ENCODE results near the gene ARID3A. TPM values are rescaled to one million over a fixed set of nuclear protein-coding genes. Genes with fewer than 3 reads are reported as not detected.

The ARID3A gene
- total and polyA plus RNA-seq, 2 of the 8 experiments (the other 6 are each of a cell fraction or from before 2014, with no cell fraction given), result 40.5 to 77.4 TPM

GRCh38 chr19:992670-993055 is 66.8 kb downstream of the ARID3A start:
- no peak overlapping the region for H2AFZ ChIP-seq (ENCODE audit: low read length)
- no peak overlapping the region for H3K18ac ChIP-seq (ENCODE audit: extremely low read depth, low read length)
- peaks cover 0 to 2% (median 0%) of the 10 kb centered on the region in 4 experiments; a peak in 1 of 7 replicates for H3K27me3 ChIP-seq (replicated peaks in 1 of 4; ENCODE audit: control insufficient read depth in 3 of 4, extremely low read depth in 1 of 4, insufficient read depth in 3 of 4, low read length in 3 of 4)
- H4K91ac ChIP-seq (replicated peaks; ENCODE audit: insufficient read length, low read length), result no peak overlapping the region
- H3K14ac ChIP-seq (ENCODE audit: insufficient read length), result no peak overlapping the region
- no peak overlapping the region for H4K5ac ChIP-seq (ENCODE audit: insufficient read length, low read depth, low read length)
- ChIA-PET POLR2A (ENCODE audit: partially characterized antibody) (interaction anchor here (0.6 to 7.3 kb wide), 3 partner anchors 14 to 98 kb away, joined by 3 to 81 read pairs (median 4); no protein-coding TSS in a partner anchor), CTCF (ENCODE audit: partially characterized antibody) (no interaction called here)
- no peak for TF ChIP-seq JUN (IDR thresholded peaks at IDR 0.05; ENCODE audit: low read depth, low read length)
- no peak for TF ChIP-seq JUND (IDR thresholded peaks at IDR 0.05; ENCODE audit: low read length)
- no peak for TF ChIP-seq RFX5 (IDR thresholded peaks at IDR 0.05; ENCODE audit: borderline replicate concordance, low read depth, low read length)
- no peak for TF ChIP-seq BCL11A (IDR thresholded peaks at IDR 0.05; ENCODE audit: low read depth in 2 of 2, low read length in 2 of 2)
- no peak for TF ChIP-seq TAF1 (IDR thresholded peaks at IDR 0.05; ENCODE audit: low read depth, low read length)
- no peak for TF ChIP-seq RAD21 (IDR thresholded peaks at IDR 0.05 in 1 of 2, conservative IDR thresholded peaks at IDR 0.05 in 1 of 2; ENCODE audit: low read depth in 2 of 2, low read length in 2 of 2)
- TF ChIP-seq TCF12 (IDR thresholded peaks at IDR 0.05; ENCODE audit: low read depth, low read length), result no peak
- peaks cover 9 to 23% of the 10 kb centered on the region in 2 experiments for H4K20me1 ChIP-seq (replicated peaks in 1 of 2; ENCODE audit: control insufficient read depth in 1 of 2, insufficient read depth in 2 of 2, low read length in 2 of 2)
- FAIRE-seq (no peak), DNase-seq (ENCODE audit: low read depth in 1 of 2, low spot score in 2 of 2) (no peak)
- H2BK120ac ChIP-seq (replicated peaks; ENCODE audit: low read depth, low read length), result no peak overlapping the region
- no peak overlapping the region for H3K4me3 ChIP-seq (ENCODE audit: extremely low read depth in 1 of 4, insufficient read depth in 2 of 4, low read depth in 3 of 4, low read length in 4 of 4)
- H4K8ac ChIP-seq (ENCODE audit: extremely low read depth, insufficient read depth, low read length), result no peak overlapping the region; the same call in 1 of the 2 replicates
- no peak overlapping the region for H2BK15ac ChIP-seq (ENCODE audit: low read length)
- H2BK5ac ChIP-seq (ENCODE audit: low read depth, low read length), result no peak overlapping the region
- H3K23me2 ChIP-seq (ENCODE audit: low read depth, low read length), result peaks cover 2% of the 10 kb centered on the region; the same call in 1 of the 2 replicates
- no peak overlapping the region for H2BK20ac ChIP-seq (ENCODE audit: low read length)
- H3K4me1 ChIP-seq (replicated peaks in 1 of 4; ENCODE audit: control insufficient read depth in 3 of 4, insufficient read depth in 4 of 4, low read length in 3 of 4), result peaks cover 0 to 7% (median 4%) of the 10 kb centered on the region in 4 experiments; a peak in 3 of 7 replicates
- WGBS, 2 experiments (ENCODE audit: extremely low coverage in 1 of 2, insufficient coverage in 1 of 2, insufficient read length in 1 of 2, insufficient replicate concordance in 2 of 2, low coverage in 1 of 2, low lambda C conversion rate in 2 of 2, missing lambda C conversion rate in 1 of 2), result 100% methylated on average over 11 of the region's 13 CpGs; no CpG with 5 or more reads in 1 of the 2 experiments
- no peaks in the 10 kb centered on the region; the same call in 1 of the 2 replicates for H3K79me1 ChIP-seq (ENCODE audit: low read depth, low read length)
- no peak overlapping the region for H3K27ac ChIP-seq (ENCODE audit: low read depth, low read length)
- no peak overlapping the region for H3K9ac ChIP-seq (replicated peaks in 1 of 4; ENCODE audit: extremely low read depth in 1 of 4, low read depth in 3 of 4, low read length in 3 of 4)
- peaks cover 2 to 34% (median 12%) of the 10 kb centered on the region in 4 experiments; a peak in 5 of 8 replicates for H3K36me3 ChIP-seq (ENCODE audit: control insufficient read depth in 2 of 4, insufficient read depth in 4 of 4, low read length in 3 of 4)
- no peak overlapping the region for H3K23ac ChIP-seq (ENCODE audit: insufficient read length)
- H2BK12ac ChIP-seq (ENCODE audit: low read depth, low read length), result no peak overlapping the region
- H3K4ac ChIP-seq (replicated peaks; ENCODE audit: insufficient read length, low read depth, low read length), result no peak overlapping the region
- H3K56ac ChIP-seq (replicated peaks; ENCODE audit: insufficient read length, low read depth, low read length), result no peak overlapping the region
- no peak overlapping the region for H3K4me2 ChIP-seq (ENCODE audit: insufficient read depth in 1 of 2, low read depth in 2 of 2, low read length in 2 of 2)
- H3K9me3 ChIP-seq (ENCODE audit: insufficient read depth in 2 of 2, low read depth in 1 of 2, low read length in 1 of 2), result no peaks in the 10 kb centered on the region
- no peak overlapping the region for H2AK5ac ChIP-seq (ENCODE audit: low read depth, low read length)
- no peaks in the 10 kb centered on the region for H3K79me2 ChIP-seq (ENCODE audit: control insufficient read depth in 1 of 2, insufficient read depth in 2 of 2, low read length in 2 of 2)
